SK-N-SH (cell line): ENCODE data around the gene TAF1B. TPM values are rescaled to one million over a fixed set of nuclear protein-coding genes. Genes with fewer than 3 reads are reported as not detected.

Experiments used
- CTCF ChIA-PET: fragments of 300-600, 350-600 bp; formaldehyde crosslinking; extraction: SDS; loops from one replicate; lab custom pipeline; 2021; lab: Yijun Ruan, JAX
- POLR2A ChIA-PET: fragments of 350-600 bp; sonication (Branson Sonifier 250); formaldehyde crosslinking; extraction: SDS; loops from one replicate; lab custom pipeline; 2020; ENCODE audit warnings: antibody characterized with exemption, inconsistent platforms; lab: Yijun Ruan, JAX
- DNase-seq: peaks from one replicate; pipeline ENCODE4 v3.0.0; 2012
- H2AFZ ChIP-seq: fragments of 200-600 bp; sonication (generic); 2 replicates; pipeline ENCODE4 v1.8.1; 2016; ENCODE audit warnings: antibody characterized with exemption, mild to moderate bottlenecking, low read depth
- H3F3A ChIP-seq: fragments of 200-600 bp; sonication (generic); replicated peaks from 2 replicates; pipeline ENCODE3; 2016; ENCODE audit warnings: antibody characterized with exemption, mild to moderate bottlenecking; ENCODE audit not compliant: insufficient read depth
- H3K27ac ChIP-seq, 2 experiments: fragments of 200-500 bp in 1 of 2; fragments of 200-600 bp in 1 of 2; sonication (Bioruptor generic) in 1 of 2; sonication (generic), shearing (Covaris generic) in 1 of 2; 2 replicates each; pipeline versions ENCODE4 v1.5.1 to v1.6.1; 2014 to 2016; ENCODE audit warnings: low read depth in 2 of 2, inconsistent platforms in 1 of 2, low read length in 1 of 2, mild to moderate bottlenecking in 1 of 2, mixed read lengths in 1 of 2
- H3K27me3 ChIP-seq: fragments of 200-600 bp; sonication (generic), shearing (Covaris generic); 2 replicates; pipeline ENCODE4 v1.6.1; 2016; ENCODE audit warnings: mixed run types; ENCODE audit not compliant: insufficient read depth
- H3K36me3 ChIP-seq, 2 experiments: fragments of 200-500 bp in 1 of 2; fragments of 200-600 bp in 1 of 2; sonication (Bioruptor generic) in 1 of 2; sonication (generic) in 1 of 2; replicated peaks in 1 of 2; 2 replicates each; pipeline versions ENCODE3 to v1.5.1; 2014 to 2016; ENCODE audit warnings: low read length in 1 of 2, mild to moderate bottlenecking in 1 of 2; ENCODE audit not compliant: insufficient read depth in 2 of 2, control insufficient read depth in 1 of 2
- H3K4me1 ChIP-seq, 2 experiments: fragments of 200-500 bp in 1 of 2; fragments of 200-600 bp in 1 of 2; sonication (Bioruptor generic) in 1 of 2; sonication (generic), shearing (Covaris generic) in 1 of 2; 2 replicates each; pipeline versions ENCODE4 v1.5.1 to v1.6.1; 2014 to 2016; ENCODE audit warnings: low read depth in 1 of 2, low read length in 1 of 2, mixed run types in 1 of 2; ENCODE audit not compliant: insufficient read depth in 2 of 2, control insufficient read depth in 1 of 2
- H3K4me2 ChIP-seq: fragments of 200-600 bp; sonication (generic), shearing (Covaris generic); 2 replicates; pipeline ENCODE4 v1.6.1; 2017; ENCODE audit warnings: mixed run types
- H3K4me3 ChIP-seq, 2 experiments: fragments of 200-500 bp in 1 of 2; fragments of 200-600 bp in 1 of 2; sonication (Bioruptor generic) in 1 of 2; sonication (generic), shearing (Covaris generic) in 1 of 2; 2 replicates each; pipeline versions ENCODE4 v1.5.1 to v1.8.1; 2014 to 2016; ENCODE audit warnings: low read depth in 2 of 2, inconsistent platforms in 1 of 2, low read length in 1 of 2, mild to moderate bottlenecking in 1 of 2, mixed read lengths in 1 of 2, moderate library complexity in 1 of 2
- H3K79me2 ChIP-seq: fragments of 200-600 bp; sonication (generic); 2 replicates; pipeline ENCODE4 v1.8.1; 2017; ENCODE audit warnings: mild to moderate bottlenecking; ENCODE audit not compliant: insufficient read depth
- H3K9ac ChIP-seq: fragments of 200-600 bp; sonication (generic); 2 replicates; pipeline ENCODE4 v1.6.1; 2017; ENCODE audit warnings: mixed run types
- H3K9me2 ChIP-seq: fragments of 200-600 bp; sonication (generic); 2 replicates; pipeline ENCODE4 v1.6.1; 2017; ENCODE audit warnings: mixed run types
- H3K9me3 ChIP-seq: fragments of 200-600 bp; sonication (generic); 2 replicates; pipeline ENCODE4 v1.6.1; 2017; ENCODE audit warnings: mixed run types, mild to moderate bottlenecking, moderate library complexity
- H4K20me1 ChIP-seq: fragments of 200-600 bp; sonication (generic); 2 replicates; pipeline ENCODE4 v1.6.1; 2017; ENCODE audit warnings: mild to moderate bottlenecking, mixed run types; ENCODE audit not compliant: insufficient read depth
- ELF1 ChIP-seq: IDR thresholded peaks from 2 replicates; pipeline ENCODE4 v1.4.0; 2012
- GATA2 ChIP-seq: sonication (generic); formaldehyde crosslinking; IDR thresholded peaks from 2 replicates; pipeline ENCODE4 v1.5.0; 2020; ENCODE audit warnings: mild to moderate bottlenecking, missing genetic modification reagents
- POLR2AphosphoS5 ChIP-seq: IDR thresholded peaks from 2 replicates; pipeline ENCODE4 v1.6.1; 2012; ENCODE audit warnings: low read depth, low read length
- SIN3A ChIP-seq: IDR thresholded peaks from 2 replicates; pipeline ENCODE4 v1.6.1; 2012; ENCODE audit warnings: low read depth, mild to moderate bottlenecking, low read length, moderate library complexity, borderline replicate concordance
- SMC3 ChIP-seq: IDR thresholded peaks from 2 replicates; pipeline ENCODE4 v1.6.1; 2012; ENCODE audit warnings: low read depth, low read length, improper control_type of control experiment
- TAF1 ChIP-seq: IDR thresholded peaks from 2 replicates; pipeline ENCODE4 v1.6.1; 2012; ENCODE audit warnings: low read depth, mild to moderate bottlenecking, low read length, moderate library complexity, borderline replicate concordance
- WGBS: methylation state at CpG from one replicate; pipeline ENCODE4 v1.1.6; 2017; ENCODE audit warnings: low lambda C conversion rate; 5-methylcytosine and 5-hydroxymethylcytosine counted together
- polyA plus RNA-seq, 3 experiments: library from polyadenylated mRNA; depleted of rRNA; stranded (reverse); fragments of >200 nt; gene quantifications; 2 replicates each; pipeline ENCODE4 v1.2.3, GENCODE V29; 2012
- TF ChIP-seq, protein P1 (sequence below): fragments of 150-350 bp; IDR thresholded peaks from 2 replicates; pipeline ENCODE4 v1.6.1; 2016; ENCODE audit warnings: mild to moderate bottlenecking, low read depth, low read length
- TF ChIP-seq, protein P2 (sequence below): IDR thresholded peaks from 2 replicates; pipeline ENCODE4; 2012

The TAF1B gene
- polyA plus RNA-seq, 1 of the 3 experiments (the other 2 are of a cell fraction) = 7.8 TPM

DNA sequence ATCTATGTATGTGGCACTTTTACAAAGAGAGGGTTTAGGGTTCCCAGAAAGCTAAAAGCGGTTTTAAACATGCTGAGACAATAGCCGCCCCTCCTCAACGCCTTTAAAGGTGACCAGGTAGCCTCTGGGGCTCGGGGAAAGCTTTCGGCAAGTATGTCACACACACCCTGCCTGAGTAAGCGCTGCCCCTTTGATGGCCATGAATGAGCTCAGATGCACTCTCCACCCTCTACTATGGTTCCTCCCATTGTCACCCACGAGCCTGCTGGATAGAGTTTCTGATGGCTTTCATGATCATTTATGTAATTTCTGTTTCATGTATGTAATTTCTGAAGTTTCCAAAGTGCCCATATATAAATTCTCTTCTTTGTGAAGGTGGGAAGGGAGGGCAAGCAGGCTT is 64.1 kb downstream of the TAF1B start:
- Histone ChIP-seq H3K9ac (no peak overlapping the region), H3K4me3 (no peak overlapping the region), H3K79me2 (no peaks in the 10 kb centered on the region), H3F3A (peaks cover 3% of the 10 kb centered on the region), H3K36me3 (peaks cover 14 to 36% of the 10 kb centered on the region in 2 experiments), H3K9me2 (no peaks in the 10 kb centered on the region), H3K4me2 (no peak overlapping the region), H4K20me1 (no peaks in the 10 kb centered on the region), H3K4me1 (no peaks in the 10 kb centered on the region; a peak in 1 of 4 replicates), H2AFZ (no peak overlapping the region), H3K9me3 (no peaks in the 10 kb centered on the region), H3K27ac (no peak overlapping the region), H3K27me3 (no peaks in the 10 kb centered on the region)
- ChIA-PET CTCF (interaction anchor here (1.0 to 1.4 kb wide), 4 partner anchors 12 to 94 kb away, joined by 3 to 4 read pairs (median 4); no protein-coding TSS in a partner anchor), POLR2A (no interaction called here)
- TF ChIP-seq SMC3 (no peak), POLR2AphosphoS5 (no peak), TAF1 (no peak)
- 98% methylated on average over 7 of the region's 7 CpGs for WGBS
- no peak for DNase-seq

DNA sequence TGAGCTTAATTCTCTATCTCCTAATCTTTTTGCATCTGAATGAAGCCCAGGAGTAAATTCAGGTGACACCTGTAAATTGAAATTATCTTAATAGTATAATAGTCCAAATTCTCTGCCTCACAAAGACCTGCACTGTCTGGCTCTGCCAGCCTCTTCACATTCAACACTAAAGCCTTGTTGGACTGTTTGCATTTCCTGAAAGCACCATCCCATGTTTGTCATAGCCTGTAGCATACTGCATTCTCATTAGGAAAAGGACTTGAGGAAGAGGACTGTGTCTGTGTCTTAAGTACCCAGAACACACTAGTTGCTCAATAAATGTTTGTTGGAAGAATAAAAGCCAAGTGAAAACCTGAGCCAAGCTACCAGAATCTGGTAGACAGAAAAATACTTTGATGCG is 65.4 kb downstream of the TAF1B start:
- Histone ChIP-seq H3F3A (peaks cover 3% of the 10 kb centered on the region), H2AFZ (no peak overlapping the region), H3K4me2 (no peak overlapping the region), H3K79me2 (no peaks in the 10 kb centered on the region), H3K9ac (no peak overlapping the region), H3K27me3 (no peaks in the 10 kb centered on the region), H3K9me2 (no peaks in the 10 kb centered on the region), H3K4me1 (no peaks in the 10 kb centered on the region; a peak in 1 of 4 replicates), H3K9me3 (no peaks in the 10 kb centered on the region), H3K4me3 (no peak overlapping the region), H3K36me3 (peaks cover 25 to 49% of the 10 kb centered on the region in 2 experiments), H3K27ac (no peak overlapping the region), H4K20me1 (no peaks in the 10 kb centered on the region)
- ChIA-PET POLR2A (no interaction called here), CTCF (interaction anchor here (1.1 to 2.6 kb wide), 5 partner anchors 9 to 164 kb away, joined by 3 to 8 read pairs (median 6); no protein-coding TSS in a partner anchor)
- 98% methylated on average over 1 of the region's 1 CpG for WGBS
- DNase-seq = no peak
- TF ChIP-seq ELF1 (no peak), SIN3A (no peak)
- TF ChIP-seq, protein P1, sequence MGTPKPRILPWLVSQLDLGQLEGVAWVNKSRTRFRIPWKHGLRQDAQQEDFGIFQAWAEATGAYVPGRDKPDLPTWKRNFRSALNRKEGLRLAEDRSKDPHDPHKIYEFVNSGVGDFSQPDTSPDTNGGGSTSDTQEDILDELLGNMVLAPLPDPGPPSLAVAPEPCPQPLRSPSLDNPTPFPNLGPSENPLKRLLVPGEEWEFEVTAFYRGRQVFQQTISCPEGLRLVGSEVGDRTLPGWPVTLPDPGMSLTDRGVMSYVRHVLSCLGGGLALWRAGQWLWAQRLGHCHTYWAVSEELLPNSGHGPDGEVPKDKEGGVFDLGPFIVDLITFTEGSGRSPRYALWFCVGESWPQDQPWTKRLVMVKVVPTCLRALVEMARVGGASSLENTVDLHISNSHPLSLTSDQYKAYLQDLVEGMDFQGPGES = no peak

DNA sequence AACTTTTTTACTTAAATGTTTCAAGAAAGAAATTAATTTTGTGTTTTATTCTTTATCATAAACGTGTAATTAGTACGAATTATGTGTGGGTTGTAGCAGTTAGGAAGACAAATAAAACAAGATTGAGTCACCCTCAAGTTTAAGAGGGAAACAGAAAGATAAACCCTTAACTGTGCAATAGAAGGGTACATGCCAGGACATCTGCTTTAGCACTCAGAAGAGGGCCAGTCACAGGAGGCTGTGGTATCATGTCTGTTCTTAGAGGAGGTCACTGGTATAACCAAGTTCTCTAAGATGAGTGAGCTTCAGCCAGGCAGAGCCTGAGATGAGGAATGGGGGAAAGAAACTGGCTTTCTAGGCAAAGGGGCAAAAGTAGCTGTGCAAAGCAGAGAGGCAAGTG is 65.8 kb downstream of the TAF1B start:
- Histone ChIP-seq H3K27me3 (no peaks in the 10 kb centered on the region), H3K4me3 (no peak overlapping the region), H3K4me2 (no peak overlapping the region), H3K9me3 (no peaks in the 10 kb centered on the region), H2AFZ (no peak overlapping the region), H3K9ac (no peak overlapping the region), H4K20me1 (no peaks in the 10 kb centered on the region), H3K79me2 (no peaks in the 10 kb centered on the region), H3K36me3 (peaks cover 29 to 53% of the 10 kb centered on the region in 2 experiments), H3K9me2 (no peaks in the 10 kb centered on the region), H3K27ac (no peak overlapping the region), H3K4me1 (no peaks in the 10 kb centered on the region; a peak in 1 of 4 replicates), H3F3A (peaks cover 3% of the 10 kb centered on the region)
- WGBS = 87% methylated on average over 2 of the region's 2 CpGs
- ChIA-PET CTCF (interaction anchor here (1.2 to 2.6 kb wide), 5 partner anchors 10 to 163 kb away, joined by 3 to 8 read pairs (median 6); no protein-coding TSS in a partner anchor), POLR2A (no interaction called here)
- no peak for DNase-seq
- TF ChIP-seq, protein P2, sequence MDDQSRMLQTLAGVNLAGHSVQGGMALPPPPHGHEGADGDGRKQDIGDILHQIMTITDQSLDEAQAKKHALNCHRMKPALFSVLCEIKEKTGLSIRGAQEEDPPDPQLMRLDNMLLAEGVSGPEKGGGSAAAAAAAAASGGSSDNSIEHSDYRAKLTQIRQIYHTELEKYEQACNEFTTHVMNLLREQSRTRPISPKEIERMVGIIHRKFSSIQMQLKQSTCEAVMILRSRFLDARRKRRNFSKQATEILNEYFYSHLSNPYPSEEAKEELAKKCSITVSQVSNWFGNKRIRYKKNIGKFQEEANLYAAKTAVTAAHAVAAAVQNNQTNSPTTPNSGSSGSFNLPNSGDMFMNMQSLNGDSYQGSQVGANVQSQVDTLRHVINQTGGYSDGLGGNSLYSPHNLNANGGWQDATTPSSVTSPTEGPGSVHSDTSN = no peak
- no peak for TF ChIP-seq GATA2 (CRISPR knock-in tag)
